GM23338 (cell line): ENCODE results near the gene KRTAP1-3. TPM values are rescaled to one million over a fixed set of nuclear protein-coding genes. Genes with fewer than 3 reads are reported as not detected.

ENCODE experiments used
- ATAC-seq: fragments of 200-7000 bp; cut with Tn5 transposase; 3 replicates; pipeline ENCODE4 v1.9.1; 2020
- DNase-seq: peaks from one replicate; pipeline ENCODE4 v3.0.0-alpha.2; 2015; ENCODE audit warnings: low spot score
- H2AFZ ChIP-seq: fragments of 200-600 bp; sonication (generic); 2 replicates; pipeline ENCODE4 v1.8.0; 2016; ENCODE audit warnings: antibody characterized with exemption, mild to moderate bottlenecking, moderate library complexity
- H3F3A ChIP-seq: fragments of 200-600 bp; sonication (generic); replicated peaks from 2 replicates; pipeline ENCODE4 v1.8.0; 2017; ENCODE audit warnings: antibody characterized with exemption, mixed run types, low read depth
- H3K27ac ChIP-seq: fragments of 200-600 bp; sonication (generic); 2 replicates; pipeline ENCODE4 v1.6.1; 2016; ENCODE audit warnings: low read depth
- H3K27me3 ChIP-seq: fragments of 200-600 bp; sonication (generic); 2 replicates; pipeline ENCODE4 v1.8.0; 2016; ENCODE audit warnings: mild to moderate bottlenecking, mixed run types, moderate library complexity; ENCODE audit not compliant: insufficient read depth
- H3K36me3 ChIP-seq: fragments of 200-600 bp; sonication (generic); 2 replicates; pipeline ENCODE4 v1.8.0; 2016; ENCODE audit warnings: mild to moderate bottlenecking; ENCODE audit not compliant: insufficient read depth
- H3K4me1 ChIP-seq: fragments of 200-600 bp; sonication (generic); 2 replicates; pipeline ENCODE4 v1.8.0; 2016; ENCODE audit warnings: mild to moderate bottlenecking, moderate library complexity; ENCODE audit not compliant: insufficient read depth
- H3K4me2 ChIP-seq: fragments of 200-600 bp; sonication (generic); 2 replicates; pipeline ENCODE4 v1.7.1; 2017; ENCODE audit warnings: mixed run types
- H3K4me3 ChIP-seq: fragments of 200-600 bp; sonication (generic); 2 replicates; pipeline ENCODE4 v1.6.1; 2016; ENCODE audit warnings: mixed run types
- H3K79me2 ChIP-seq: fragments of 200-600 bp; sonication (generic); replicated peaks from 2 replicates; pipeline ENCODE4 v1.8.0; 2017; ENCODE audit warnings: mild to moderate bottlenecking; ENCODE audit not compliant: insufficient read depth
- H3K9me2 ChIP-seq: fragments of 200-600 bp; sonication (generic); 2 replicates; pipeline ENCODE4 v1.8.0; 2017; ENCODE audit not compliant: insufficient read depth
- H4K20me1 ChIP-seq: fragments of 200-600 bp; sonication (generic); replicated peaks from 2 replicates; pipeline ENCODE4 v1.8.0; 2017; ENCODE audit warnings: mild to moderate bottlenecking; ENCODE audit not compliant: insufficient read depth
- H3K27ac Mint-ChIP-seq: 2 replicates; pipeline ENCODE4 v1.8.0; 2020; ENCODE audit warnings: inconsistent platforms, mild to moderate bottlenecking, moderate library complexity, mixed read lengths
- H3K27me3 Mint-ChIP-seq: 3 replicates; pipeline ENCODE4 v1.8.0; 2022; ENCODE audit warnings: low read depth, mild to moderate bottlenecking, moderate library complexity, mixed read lengths, inconsistent platforms; ENCODE audit not compliant: insufficient read depth, poor library complexity
- H3K36me3 Mint-ChIP-seq: 3 replicates; pipeline ENCODE4 v1.8.0; 2021; ENCODE audit warnings: low read depth, mild to moderate bottlenecking, inconsistent platforms, moderate library complexity, mixed read lengths
- H3K4me1 Mint-ChIP-seq: 3 replicates; pipeline ENCODE4 v1.8.0; 2020; ENCODE audit warnings: mild to moderate bottlenecking, inconsistent platforms, mixed read lengths
- H3K4me3 Mint-ChIP-seq: 3 replicates; pipeline ENCODE4 v1.8.0; 2021; ENCODE audit warnings: moderate library complexity, mild to moderate bottlenecking, inconsistent platforms, mixed read lengths
- H3K9me3 Mint-ChIP-seq: 3 replicates; pipeline ENCODE4 v1.8.0; 2020; ENCODE audit warnings: moderate library complexity, mild to moderate bottlenecking, inconsistent platforms, mixed read lengths
- NANOG ChIP-seq: IDR thresholded peaks from 2 replicates; pipeline ENCODE4 v1.6.1; 2016; ENCODE audit warnings: antibody characterized with exemption, borderline replicate concordance
- POLR2AphosphoS5 ChIP-seq: IDR thresholded peaks from 2 replicates; pipeline ENCODE4 v1.6.1; 2016; ENCODE audit warnings: antibody characterized with exemption, low read depth
- STAT1 ChIP-seq: IDR thresholded peaks from one replicate; pipeline ENCODE4 v1.6.1; 2016; ENCODE audit warnings: antibody characterized with exemption; ENCODE audit not compliant: unreplicated experiment
- ZNF331 ChIP-seq: fragments of 250-450 bp; sonication (Bioruptor Pico); IDR thresholded peaks from 2 replicates; pipeline ENCODE4 v1.5.0; 2020; ENCODE audit warnings: low read depth, mild to moderate bottlenecking, moderate library complexity
- polyA plus RNA-seq: library from polyadenylated mRNA; unstranded; fragments of >200 nt; fragmentation: Nextera tagmentation; extraction: Ambion mirVana; gene quantifications from 2 replicates; pipeline ENCODE4 v1.2.1, GENCODE V29; 2016
- total RNA-seq: library from RNA; depleted of rRNA; stranded (reverse); fragments of >200 nt; shearing (Covaris generic); gene quantifications from 2 replicates; pipeline ENCODE4 v1.2.3, GENCODE V29; 2014
- TF ChIP-seq, protein P1 (sequence below): fragments of 250-450 bp; sonication (Bioruptor Pico); IDR thresholded peaks from 2 replicates; pipeline ENCODE4 v1.5.0; 2020; ENCODE audit warnings: mild to moderate bottlenecking, moderate library complexity
- TF ChIP-seq, protein P2 (sequence below), 2 experiments: fragments of 200-600 bp in 1 of 2; sonication (generic) in 1 of 2; conservative IDR thresholded peaks; 2 replicates each; pipeline versions ENCODE4 v1.5.1 to v1.6.1; 2016 to 2017; ENCODE audit warnings: antibody characterized with exemption in 2 of 2, low read depth in 2 of 2, mild to moderate bottlenecking in 2 of 2, moderate library complexity in 1 of 2

The KRTAP1-3 gene
- total and polyA plus RNA-seq, 2 experiments from 2014 or later: not detected

DNA sequence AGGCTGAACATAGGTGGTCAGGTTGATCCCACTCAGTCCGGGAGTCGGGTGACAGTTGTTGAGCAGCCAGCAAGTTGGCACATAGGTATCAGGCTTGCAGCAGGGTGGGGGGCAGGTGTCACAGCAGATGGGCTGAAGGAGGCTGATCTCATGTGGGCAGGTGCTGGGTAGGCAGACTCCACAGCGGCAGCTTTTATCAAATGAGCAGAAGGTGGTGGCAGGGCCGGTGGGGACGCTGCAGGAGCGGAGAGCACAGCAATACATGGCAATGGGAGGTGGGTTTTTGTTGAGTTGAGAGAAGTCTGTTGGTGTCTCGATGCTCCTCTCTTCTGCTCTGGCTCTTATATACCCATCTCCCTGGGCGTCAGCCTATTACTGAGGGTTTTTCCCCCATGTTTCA, 25.9 kb downstream of the KRTAP1-3 start, which contains the start of gene KRTAP3-1 (continued):
- TF ChIP-seq, protein P1, sequence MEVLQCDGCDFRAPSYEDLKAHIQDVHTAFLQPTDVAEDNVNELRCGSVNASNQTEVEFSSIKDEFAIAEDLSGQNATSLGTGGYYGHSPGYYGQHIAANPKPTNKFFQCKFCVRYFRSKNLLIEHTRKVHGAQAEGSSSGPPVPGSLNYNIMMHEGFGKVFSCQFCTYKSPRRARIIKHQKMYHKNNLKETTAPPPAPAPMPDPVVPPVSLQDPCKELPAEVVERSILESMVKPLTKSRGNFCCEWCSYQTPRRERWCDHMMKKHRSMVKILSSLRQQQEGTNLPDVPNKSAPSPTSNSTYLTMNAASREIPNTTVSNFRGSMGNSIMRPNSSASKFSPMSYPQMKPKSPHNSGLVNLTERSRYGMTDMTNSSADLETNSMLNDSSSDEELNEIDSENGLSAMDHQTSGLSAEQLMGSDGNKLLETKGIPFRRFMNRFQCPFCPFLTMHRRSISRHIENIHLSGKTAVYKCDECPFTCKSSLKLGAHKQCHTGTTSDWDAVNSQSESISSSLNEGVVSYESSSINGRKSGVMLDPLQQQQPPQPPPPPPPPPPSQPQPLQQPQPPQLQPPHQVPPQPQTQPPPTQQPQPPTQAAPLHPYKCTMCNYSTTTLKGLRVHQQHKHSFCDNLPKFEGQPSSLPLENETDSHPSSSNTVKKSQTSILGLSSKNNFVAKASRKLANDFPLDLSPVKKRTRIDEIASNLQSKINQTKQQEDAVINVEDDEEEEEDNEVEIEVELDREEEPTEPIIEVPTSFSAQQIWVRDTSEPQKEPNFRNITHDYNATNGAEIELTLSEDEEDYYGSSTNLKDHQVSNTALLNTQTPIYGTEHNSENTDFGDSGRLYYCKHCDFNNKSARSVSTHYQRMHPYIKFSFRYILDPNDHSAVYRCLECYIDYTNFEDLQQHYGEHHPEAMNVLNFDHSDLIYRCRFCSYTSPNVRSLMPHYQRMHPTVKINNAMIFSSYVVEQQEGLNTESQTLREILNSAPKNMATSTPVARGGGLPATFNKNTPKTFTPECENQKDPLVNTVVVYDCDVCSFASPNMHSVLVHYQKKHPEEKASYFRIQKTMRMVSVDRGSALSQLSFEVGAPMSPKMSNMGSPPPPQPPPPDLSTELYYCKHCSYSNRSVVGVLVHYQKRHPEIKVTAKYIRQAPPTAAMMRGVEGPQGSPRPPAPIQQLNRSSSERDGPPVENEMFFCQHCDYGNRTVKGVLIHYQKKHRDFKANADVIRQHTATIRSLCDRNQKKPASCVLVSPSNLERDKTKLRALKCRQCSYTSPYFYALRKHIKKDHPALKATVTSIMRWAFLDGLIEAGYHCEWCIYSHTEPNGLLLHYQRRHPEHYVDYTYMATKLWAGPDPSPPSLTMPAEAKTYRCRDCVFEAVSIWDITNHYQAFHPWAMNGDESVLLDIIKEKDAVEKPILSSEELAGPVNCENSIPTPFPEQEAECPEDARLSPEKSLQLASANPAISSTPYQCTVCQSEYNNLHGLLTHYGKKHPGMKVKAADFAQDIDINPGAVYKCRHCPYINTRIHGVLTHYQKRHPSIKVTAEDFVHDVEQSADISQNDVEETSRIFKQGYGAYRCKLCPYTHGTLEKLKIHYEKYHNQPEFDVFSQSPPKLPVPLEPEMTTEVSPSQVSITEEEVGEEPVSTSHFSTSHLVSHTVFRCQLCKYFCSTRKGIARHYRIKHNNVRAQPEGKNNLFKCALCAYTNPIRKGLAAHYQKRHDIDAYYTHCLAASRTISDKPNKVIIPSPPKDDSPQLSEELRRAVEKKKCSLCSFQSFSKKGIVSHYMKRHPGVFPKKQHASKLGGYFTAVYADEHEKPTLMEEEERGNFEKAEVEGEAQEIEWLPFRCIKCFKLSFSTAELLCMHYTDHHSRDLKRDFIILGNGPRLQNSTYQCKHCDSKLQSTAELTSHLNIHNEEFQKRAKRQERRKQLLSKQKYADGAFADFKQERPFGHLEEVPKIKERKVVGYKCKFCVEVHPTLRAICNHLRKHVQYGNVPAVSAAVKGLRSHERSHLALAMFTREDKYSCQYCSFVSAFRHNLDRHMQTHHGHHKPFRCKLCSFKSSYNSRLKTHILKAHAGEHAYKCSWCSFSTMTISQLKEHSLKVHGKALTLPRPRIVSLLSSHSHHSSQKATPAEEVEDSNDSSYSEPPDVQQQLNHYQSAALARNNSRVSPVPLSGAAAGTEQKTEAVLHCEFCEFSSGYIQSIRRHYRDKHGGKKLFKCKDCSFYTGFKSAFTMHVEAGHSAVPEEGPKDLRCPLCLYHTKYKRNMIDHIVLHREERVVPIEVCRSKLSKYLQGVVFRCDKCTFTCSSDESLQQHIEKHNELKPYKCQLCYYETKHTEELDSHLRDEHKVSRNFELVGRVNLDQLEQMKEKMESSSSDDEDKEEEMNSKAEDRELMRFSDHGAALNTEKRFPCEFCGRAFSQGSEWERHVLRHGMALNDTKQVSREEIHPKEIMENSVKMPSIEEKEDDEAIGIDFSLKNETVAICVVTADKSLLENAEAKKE (CRISPR knock-in tag): no peak
- no peak for TF ChIP-seq STAT1
- TF ChIP-seq, protein P2, sequence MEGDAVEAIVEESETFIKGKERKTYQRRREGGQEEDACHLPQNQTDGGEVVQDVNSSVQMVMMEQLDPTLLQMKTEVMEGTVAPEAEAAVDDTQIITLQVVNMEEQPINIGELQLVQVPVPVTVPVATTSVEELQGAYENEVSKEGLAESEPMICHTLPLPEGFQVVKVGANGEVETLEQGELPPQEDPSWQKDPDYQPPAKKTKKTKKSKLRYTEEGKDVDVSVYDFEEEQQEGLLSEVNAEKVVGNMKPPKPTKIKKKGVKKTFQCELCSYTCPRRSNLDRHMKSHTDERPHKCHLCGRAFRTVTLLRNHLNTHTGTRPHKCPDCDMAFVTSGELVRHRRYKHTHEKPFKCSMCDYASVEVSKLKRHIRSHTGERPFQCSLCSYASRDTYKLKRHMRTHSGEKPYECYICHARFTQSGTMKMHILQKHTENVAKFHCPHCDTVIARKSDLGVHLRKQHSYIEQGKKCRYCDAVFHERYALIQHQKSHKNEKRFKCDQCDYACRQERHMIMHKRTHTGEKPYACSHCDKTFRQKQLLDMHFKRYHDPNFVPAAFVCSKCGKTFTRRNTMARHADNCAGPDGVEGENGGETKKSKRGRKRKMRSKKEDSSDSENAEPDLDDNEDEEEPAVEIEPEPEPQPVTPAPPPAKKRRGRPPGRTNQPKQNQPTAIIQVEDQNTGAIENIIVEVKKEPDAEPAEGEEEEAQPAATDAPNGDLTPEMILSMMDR (conservative IDR thresholded peaks at IDR 0.05; ENCODE audit: low read depth in 2 of 2): no peak

DNA sequence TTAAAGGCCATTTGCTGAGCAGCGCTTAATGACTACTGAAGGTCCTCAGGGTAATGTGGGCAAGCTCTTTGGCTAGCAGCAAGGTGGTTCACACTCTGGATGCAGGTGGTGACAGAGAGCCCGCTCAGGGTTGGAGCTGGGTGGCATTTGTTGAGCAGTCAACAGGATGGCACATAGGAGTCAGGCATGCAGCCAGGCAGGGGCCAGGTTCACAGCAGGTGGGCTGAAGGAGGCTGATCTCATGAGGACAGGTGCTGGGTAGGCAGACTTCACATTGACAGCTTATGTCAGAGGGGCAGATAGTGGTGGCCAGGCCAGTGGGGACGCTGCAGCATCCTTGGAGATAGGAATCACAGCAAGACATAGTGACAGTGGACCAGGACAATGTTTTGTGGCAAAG, 30.3 kb downstream of the KRTAP1-3 start:
- no peak overlapping the region for H3K27ac ChIP-seq
- Mint-ChIP-seq H3K4me3 (no peak overlapping the region), H3K9me3 (no peaks in the 10 kb centered on the region), H3K36me3 (no peaks in the 10 kb centered on the region), H3K27ac (no peak overlapping the region), H3K4me1 (peaks cover 8% of the 10 kb centered on the region; the same call in 2 of the 3 replicates), H3K27me3 (peaks cover 1% of the 10 kb centered on the region)
- no peaks in the 10 kb centered on the region for H3F3A ChIP-seq
- no peak for ATAC-seq
- TF ChIP-seq NANOG (no peak), ZNF331 (no peak), POLR2AphosphoS5 (no peak)
- H3K4me3 ChIP-seq: no peak overlapping the region
- no peaks in the 10 kb centered on the region for H3K36me3 ChIP-seq
- DNase-seq: no peak
- no peaks in the 10 kb centered on the region for H4K20me1 ChIP-seq
- H3K79me2 ChIP-seq: no peaks in the 10 kb centered on the region
- H3K4me2 ChIP-seq: no peak overlapping the region
- no peaks in the 10 kb centered on the region for H3K9me2 ChIP-seq
- H2AFZ ChIP-seq: no peak overlapping the region
- peaks cover 9% of the 10 kb centered on the region for H3K4me1 ChIP-seq
- H3K27me3 ChIP-seq: no peaks in the 10 kb centered on the region
